Prostate gland (tissue), 2 donors: ENCODE results near the gene ENTPD8. TPM values are rescaled to one million over a fixed set of nuclear protein-coding genes. Genes with fewer than 3 reads are reported as not detected.
A peak's percentile ranks its signal among the peaks of the same experiment; 100 is the strongest.

ENCODE experiments used
- DNase-seq: peaks from one replicate; pipeline ENCODE4 v3.0.0-alpha.2; 2019; ENCODE audit warnings: low spot score
- H3K27ac ChIP-seq, 2 donors: fragments of 200-600 bp; sonication (generic); 2 replicates each; pipeline ENCODE4 v1.5.1; 2017 to 2019
- H3K27me3 ChIP-seq: fragments of 200-600 bp; sonication (generic); replicated peaks from 2 replicates; pipeline ENCODE4 v1.5.1; 2019; ENCODE audit not compliant: insufficient read depth
- H3K36me3 ChIP-seq, 2 donors: fragments of 200-600 bp; sonication (generic); 1 replicate in 1 of 2; 2 replicates in 1 of 2; pipeline versions ENCODE4 v1.5.1 to v1.8.1; 2017 to 2019
- H3K4me1 ChIP-seq: fragments of 200-600 bp; sonication (generic); replicated peaks from 2 replicates; pipeline ENCODE4 v1.5.1; 2019
- H3K4me3 ChIP-seq, 2 donors: fragments of 200-600 bp; sonication (generic); 2 replicates each; pipeline ENCODE4 v1.5.1; 2017 to 2019
- H3K9me3 ChIP-seq: fragments of 200-600 bp; sonication (generic); 2 replicates; pipeline ENCODE4 v1.5.1; 2017
- CTCF ChIP-seq, 4 experiments: fragments of 200-600 bp in 2 of 4; fragments of 450-650 bp in 2 of 4; sonication (generic) in 2 of 4; IDR thresholded peaks; 1 replicate in 3 of 4; 2 replicates in 1 of 4; pipeline ENCODE4 v1.5.1; 2016 to 2019; ENCODE audit warnings: antibody characterized with exemption in 4 of 4, mild to moderate bottlenecking in 2 of 4, moderate library complexity in 2 of 4
- POLR2A ChIP-seq: fragments of 450-650 bp; IDR thresholded peaks from one replicate; pipeline ENCODE4 v1.6.1; 2016; ENCODE audit warnings: antibody characterized with exemption, mild to moderate bottlenecking
- POLR2AphosphoS5 ChIP-seq: sonication (generic); formaldehyde crosslinking; IDR thresholded peaks from one replicate; pipeline ENCODE4 v1.6.1; 2017; ENCODE audit warnings: antibody characterized with exemption
- WGBS: methylation state at CpG from one replicate; pipeline ENCODE4 v1.1.5; 2018; 5-methylcytosine and 5-hydroxymethylcytosine counted together
- intact Hi-C: fragments of 100-400 bp; cut with DNase I; formaldehyde crosslinking; loops from one replicate; pipeline ENCODE4 v1.14.2; 2022
- total RNA-seq, 2 donors: library from RNA; depleted of rRNA; stranded (reverse); fragments of >200 nt; gene quantifications; one replicate each; pipeline ENCODE4 v1.1.0, GENCODE V29; 2016

The ENTPD8 gene
- total RNA-seq, 2 donors from 2014 or later = 1.8 TPM

GRCh38 chr9:137390553-137391410, 50.4 kb downstream of the ENTPD8 start:
- H3K27me3 ChIP-seq = no peaks in the 10 kb centered on the region
- TF ChIP-seq CTCF (IDR thresholded peaks at IDR 0.05) (no peak), POLR2A (no peak), POLR2AphosphoS5 (peak; percentile 34)
- H3K36me3 ChIP-seq = no peaks in the 10 kb centered on the region
- peak overlapping the region in 1 of 2 donors; percentile 6 for H3K27ac ChIP-seq
- no peak overlapping the region for H3K4me3 ChIP-seq
- H3K9me3 ChIP-seq = no peaks in the 10 kb centered on the region
- peak; percentile 37 for DNase-seq
- no peaks in the 10 kb centered on the region for H3K4me1 ChIP-seq
- WGBS = 71% methylated on average over 40 of the region's 42 CpGs
- intact Hi-C loops = no loop called here

- Histone ChIP-seq H3K27ac (no peak overlapping the region), H3K9me3 (no peaks in the 10 kb centered on the region), H3K27me3 (no peaks in the 10 kb centered on the region), H3K36me3 (no peaks in the 10 kb centered on the region), H3K4me1 (no peaks in the 10 kb centered on the region), H3K4me3 (no peak overlapping the region)
- no peak for TF ChIP-seq CTCF (IDR thresholded peaks at IDR 0.05)
- TF ChIP-seq POLR2AphosphoS5 = no peak
- no peak for TF ChIP-seq POLR2A
- DNase-seq = no peak
- 91% methylated on average over 13 of the region's 13 CpGs for WGBS
- intact Hi-C loops = no loop called here
Observed at GRCh38 chr9:137389428-137389746, 51.8 kb downstream of the ENTPD8 start.

- 90% methylated on average over 40 of the region's 47 CpGs for WGBS
- Histone ChIP-seq H3K27ac (no peak overlapping the region), H3K4me3 (no peak overlapping the region), H3K36me3 (no peaks in the 10 kb centered on the region), H3K27me3 (no peaks in the 10 kb centered on the region), H3K4me1 (no peaks in the 10 kb centered on the region), H3K9me3 (no peaks in the 10 kb centered on the region)
- intact Hi-C loops = no loop called here
- TF ChIP-seq POLR2AphosphoS5 (no peak), POLR2A (no peak), CTCF (IDR thresholded peaks at IDR 0.05) (no peak)
- DNase-seq = no peak
Observed at GRCh38 chr9:137388589-137389427, 52.3 kb downstream of the ENTPD8 start.

GRCh38 chr9:137387891-137388560, 53.1 kb downstream of the ENTPD8 start:
- H3K36me3 ChIP-seq = no peaks in the 10 kb centered on the region
- no peak for DNase-seq
- no peaks in the 10 kb centered on the region for H3K4me1 ChIP-seq
- H3K4me3 ChIP-seq = no peak overlapping the region
- H3K27ac ChIP-seq = no peak overlapping the region
- TF ChIP-seq CTCF (IDR thresholded peaks at IDR 0.05) (no peak), POLR2AphosphoS5 (no peak), POLR2A (no peak)
- no peaks in the 10 kb centered on the region for H3K9me3 ChIP-seq
- H3K27me3 ChIP-seq = no peaks in the 10 kb centered on the region
- intact Hi-C loops = no loop called here
- WGBS = 86% methylated on average over 26 of the region's 26 CpGs
